ENCODE measurements around the gene EEF1AKMT1.

The EEF1AKMT1 gene

DNA sequence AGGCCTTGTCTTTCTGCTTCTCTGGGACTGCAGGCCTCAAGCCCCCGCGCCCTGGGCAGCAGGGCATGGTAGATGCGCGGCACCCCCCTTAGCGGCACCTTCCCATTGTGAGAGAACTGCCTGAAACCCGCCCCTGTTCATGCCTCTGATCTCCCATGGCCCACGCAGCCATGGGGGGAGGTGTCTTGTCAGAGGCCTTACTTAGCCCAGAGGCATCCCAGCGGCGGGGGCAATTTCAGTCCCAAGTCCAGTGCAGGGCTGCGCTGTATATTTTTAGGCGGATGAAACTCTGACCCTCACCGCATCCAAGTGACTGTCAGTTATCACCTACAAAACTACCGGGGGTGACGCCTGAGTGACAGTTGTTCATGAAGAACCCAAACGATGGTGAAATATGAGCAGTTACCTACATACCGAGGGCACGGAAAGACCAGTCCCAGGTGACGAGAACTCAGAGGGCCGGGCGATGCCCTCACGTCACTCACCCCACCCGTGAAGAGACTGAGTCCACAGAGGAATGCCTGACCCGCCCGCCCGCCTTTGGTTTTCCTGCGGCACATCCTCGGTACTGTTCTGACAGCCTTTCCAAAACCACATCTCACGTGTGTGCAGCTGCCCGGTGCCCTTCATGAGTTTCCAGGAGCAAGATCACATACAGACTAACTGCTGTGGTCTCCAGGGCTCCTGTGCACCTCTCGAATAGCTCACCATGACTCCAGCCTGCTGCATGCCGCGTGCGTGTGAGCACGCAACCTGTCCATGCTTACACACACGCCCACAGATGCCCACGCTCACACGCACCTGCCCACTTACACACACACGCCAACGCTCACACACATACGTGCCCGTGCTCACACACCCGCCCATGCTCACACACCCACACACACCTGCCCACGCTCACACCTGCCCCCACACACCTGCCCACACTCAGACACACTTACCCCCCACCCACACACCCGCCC, 55.9 kb downstream of the EEF1AKMT1 start:
- no peak for DNase-seq

DNA sequence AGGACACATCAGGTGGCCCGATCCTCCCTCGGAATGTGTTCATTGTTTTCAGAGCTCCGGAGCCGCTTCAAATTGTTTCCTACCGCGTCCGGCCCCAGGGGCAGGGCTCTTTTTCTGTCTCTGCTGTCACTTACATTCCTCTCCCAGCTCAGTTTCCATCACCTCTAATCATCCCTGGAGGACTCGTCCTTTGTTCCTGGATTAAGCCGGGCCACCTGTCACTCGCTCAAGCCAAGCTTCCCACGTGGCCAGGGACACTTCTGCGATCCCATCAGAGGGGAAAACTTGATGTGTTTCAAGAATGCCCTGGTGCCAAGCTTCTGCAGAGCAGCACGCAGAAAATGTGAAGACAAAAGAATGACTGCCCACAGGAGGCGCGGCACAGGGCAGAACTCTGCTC, 56.8 kb downstream of the EEF1AKMT1 start:
- no peak for DNase-seq

DNA sequence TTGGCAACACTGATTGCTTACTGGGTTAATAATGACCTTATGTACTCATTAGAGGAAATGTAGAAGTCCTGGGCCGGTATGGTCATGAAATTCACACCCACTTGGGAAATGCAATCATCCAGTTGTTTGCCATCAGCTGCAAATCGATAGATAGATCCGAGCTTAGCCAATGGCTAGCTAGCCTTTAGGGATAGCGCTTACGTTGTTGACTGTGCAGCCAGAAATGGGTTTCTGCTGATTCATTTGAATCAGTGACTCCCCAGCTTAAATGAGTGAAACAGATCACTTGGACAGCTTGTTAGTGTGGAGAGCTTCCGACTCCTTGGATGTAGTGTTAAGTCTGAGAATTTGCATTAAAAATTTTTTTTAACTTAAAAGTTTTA, 58.4 kb downstream of the EEF1AKMT1 start:
- DNase-seq, result no peak

DNA sequence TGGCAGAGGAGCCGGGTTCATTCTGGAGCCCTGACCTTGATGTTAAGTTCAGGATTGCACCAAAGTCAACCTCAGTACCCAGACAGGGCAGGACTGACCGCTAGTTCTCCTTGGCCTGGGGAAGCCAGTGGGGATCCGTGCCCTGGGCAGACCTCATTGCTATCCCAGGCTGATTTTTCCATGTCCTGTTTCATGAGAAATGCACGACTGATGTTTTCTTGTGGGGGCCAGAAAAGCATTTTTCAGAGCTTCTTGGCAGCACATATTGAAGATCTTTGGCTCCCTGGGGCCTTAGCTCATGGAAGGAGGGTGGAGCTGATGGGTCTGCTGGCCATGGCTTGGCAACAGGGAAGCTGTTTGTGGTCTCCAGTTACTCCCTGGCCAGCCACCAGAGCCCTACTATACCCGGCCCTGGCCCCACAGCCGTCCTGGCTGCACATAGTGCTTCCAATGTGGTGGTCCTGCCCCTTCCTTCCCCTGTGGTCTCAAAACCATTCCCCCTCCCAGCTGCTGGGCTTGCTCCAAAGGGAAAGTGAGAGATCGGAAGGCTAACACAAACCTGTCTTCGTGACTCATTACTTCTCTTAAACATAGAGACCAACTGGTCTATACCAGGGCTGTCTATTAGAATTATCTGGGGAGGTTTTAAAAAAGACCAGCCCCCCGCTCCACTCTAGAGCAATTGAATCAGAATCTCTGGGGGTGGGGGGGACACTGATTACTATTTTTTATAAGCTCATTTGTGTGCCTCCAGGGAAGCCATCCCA, 59.0 kb downstream of the EEF1AKMT1 start:
- DNase-seq, result no peak

DNA sequence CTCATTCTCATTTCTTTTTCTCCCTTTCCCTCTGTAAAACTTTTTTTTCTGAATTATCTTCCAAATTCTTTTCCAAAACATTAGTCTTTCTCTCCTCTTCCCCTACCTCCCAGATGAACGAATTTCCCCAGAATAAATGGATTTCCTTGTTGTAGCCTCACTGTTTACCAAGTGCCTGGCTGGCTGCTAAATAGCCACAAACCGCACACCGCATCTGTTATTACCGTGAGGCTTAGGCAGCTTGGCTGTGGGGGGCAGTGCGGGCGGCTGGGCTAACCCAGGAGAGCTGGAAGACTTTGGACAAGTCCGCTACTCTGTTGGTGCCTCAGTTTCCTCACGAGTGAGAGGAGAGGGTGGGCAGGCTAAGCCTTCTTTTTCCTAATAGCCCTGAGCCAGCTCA, 59.6 kb downstream of the EEF1AKMT1 start:
- DNase-seq, result no peak

DNA sequence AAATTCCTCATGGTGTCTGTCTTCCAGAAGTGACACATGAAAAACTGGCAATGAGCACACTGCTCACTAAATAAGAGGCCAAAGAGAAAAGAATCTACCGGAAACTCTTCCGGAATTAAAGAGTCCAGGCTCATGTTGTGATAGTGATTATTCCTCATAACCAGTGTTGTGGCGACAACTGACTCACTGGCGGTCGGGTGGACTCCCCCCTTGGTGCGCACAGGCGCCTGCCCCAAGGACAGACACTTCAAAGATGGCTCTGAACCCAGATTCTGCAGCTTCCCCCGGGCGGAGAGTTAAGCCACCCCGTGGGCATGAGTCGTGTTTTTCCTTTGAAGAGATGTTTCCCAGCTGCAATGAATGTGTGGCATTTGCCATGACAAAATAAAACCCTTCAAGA, 60.0 kb downstream of the EEF1AKMT1 start:
- no peak for DNase-seq

DNA sequence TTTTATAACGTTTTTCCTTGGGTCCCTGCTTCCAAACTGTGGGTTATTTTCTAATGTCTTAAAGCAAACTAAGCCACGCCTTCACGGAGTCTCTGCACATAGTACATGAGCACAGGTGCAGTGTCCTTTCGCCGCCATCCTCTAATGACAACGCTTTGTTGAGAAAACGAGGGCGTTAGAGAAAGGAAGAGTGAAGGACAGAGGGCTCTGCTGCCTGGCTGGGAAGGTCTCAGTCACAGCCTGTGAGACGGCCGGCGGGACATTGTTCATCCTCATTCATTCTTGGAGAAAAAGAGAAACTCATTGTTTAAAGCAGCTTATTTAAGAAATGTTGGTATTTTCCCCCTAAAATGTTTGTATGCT, 60.8 kb downstream of the EEF1AKMT1 start:
- no peak for DNase-seq

DNA sequence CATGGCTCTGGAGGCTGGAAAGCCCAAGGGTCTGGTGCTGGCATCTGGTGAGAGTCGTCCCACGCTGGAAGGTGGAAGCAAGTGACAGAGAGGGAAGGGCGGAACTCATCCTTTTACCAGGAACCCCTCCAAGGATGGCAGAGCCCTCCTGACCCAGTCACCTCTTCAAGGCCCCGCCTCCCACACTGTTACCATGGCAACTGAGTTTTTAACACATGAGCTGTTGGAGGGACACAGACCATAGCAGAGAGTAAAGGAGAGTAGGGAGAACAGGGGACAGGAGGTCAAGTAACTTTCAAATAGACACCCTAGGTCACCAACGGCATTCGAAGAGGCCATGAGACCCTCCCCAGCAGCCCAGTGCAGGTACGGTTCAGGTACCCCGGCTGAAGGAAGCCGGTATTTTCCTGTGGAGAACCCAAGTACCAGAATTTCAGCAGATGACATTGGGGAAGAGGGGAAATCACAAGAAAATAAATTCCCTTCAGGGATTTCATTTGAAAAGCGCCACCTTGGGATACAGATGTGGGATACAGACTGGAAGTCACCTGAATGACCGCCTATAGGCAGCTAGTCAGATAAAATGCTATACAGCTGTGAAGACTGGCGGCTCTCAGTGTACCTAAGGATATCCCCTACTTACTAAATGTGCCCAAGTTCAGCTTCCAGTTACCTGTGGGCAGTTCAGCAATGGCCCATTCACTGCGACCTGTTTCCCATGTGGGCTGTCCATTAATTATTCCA, 62.3 kb downstream of the EEF1AKMT1 start:
- no peak for DNase-seq

DNA sequence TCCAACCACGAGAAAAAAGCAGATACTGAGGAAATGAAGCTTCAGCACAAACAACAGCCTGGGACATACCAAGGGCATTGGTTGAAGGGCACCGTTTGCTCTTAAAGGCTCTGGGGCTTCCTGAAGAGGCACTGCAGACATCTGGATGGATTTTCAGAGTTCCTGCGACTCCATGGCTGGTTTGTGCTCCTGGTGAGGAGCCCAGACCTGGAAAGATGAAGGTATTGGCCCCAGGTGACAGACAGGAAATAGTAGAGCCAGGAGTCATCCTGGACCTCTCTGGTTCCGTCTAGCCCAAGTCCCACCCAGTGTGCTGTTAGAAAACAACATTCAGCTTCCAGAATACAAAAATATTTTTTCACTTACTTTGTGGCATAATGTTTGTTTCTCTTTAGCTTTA, 64.0 kb downstream of the EEF1AKMT1 start:
- no peak for DNase-seq

DNA sequence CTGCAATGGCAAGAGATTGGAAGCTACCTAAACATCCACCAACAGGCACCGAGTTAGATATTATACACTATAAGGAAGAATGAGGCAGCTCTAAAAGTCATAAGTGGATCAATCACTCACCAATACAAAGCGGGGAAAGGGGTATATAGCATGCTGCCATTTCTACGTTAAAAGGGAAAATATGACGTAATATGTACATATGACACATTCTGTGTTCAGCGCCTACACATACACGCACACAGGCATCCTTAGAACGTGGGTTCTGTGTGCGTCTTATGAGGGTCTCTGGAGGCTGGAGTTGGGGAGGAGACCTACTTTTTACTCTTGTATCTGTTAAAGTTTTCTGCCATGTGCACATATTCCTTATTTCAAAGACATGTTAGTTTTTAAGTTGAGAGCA, 64.4 kb downstream of the EEF1AKMT1 start:
- no peak for DNase-seq

DNA sequence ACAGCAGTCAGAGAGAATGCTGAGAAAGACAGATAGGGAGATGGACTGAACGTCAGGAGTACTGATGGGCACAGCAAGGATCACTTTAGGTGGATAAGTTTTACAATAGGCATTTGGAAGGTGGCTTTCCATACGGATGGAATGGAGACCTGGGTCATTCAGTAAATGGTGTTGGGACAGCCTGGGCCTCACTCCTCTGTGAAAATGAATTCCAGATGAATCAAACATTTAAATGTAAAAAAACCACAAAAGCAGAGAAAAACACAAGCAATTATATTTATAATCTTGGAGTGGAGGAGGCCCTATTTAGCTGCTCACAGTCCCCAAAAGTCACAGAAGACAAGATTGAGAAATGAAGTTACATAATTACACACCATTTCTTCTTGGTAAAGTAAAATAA, 65.5 kb downstream of the EEF1AKMT1 start:
- no peak for DNase-seq

DNA sequence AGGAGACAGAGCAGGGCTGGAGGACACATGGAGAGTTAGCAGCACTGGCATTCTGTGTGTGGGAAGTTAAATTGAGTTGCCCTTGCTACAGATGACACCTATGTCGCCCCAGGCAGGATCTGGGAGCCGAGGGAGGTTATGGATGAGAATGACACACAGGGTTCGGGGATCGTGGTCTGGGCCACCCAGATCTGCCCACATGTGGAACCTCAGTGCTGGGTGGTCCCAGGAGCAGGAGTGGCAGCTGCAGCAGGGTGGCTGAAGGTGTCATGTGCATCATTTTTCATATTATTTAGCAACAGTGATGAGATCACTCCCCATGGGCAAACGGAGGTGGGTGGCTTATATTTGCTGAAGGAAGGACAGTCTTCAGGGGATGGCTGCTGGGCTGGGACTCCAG, 67.1 kb downstream of the EEF1AKMT1 start:
- DNase-seq, result no peak

DNA sequence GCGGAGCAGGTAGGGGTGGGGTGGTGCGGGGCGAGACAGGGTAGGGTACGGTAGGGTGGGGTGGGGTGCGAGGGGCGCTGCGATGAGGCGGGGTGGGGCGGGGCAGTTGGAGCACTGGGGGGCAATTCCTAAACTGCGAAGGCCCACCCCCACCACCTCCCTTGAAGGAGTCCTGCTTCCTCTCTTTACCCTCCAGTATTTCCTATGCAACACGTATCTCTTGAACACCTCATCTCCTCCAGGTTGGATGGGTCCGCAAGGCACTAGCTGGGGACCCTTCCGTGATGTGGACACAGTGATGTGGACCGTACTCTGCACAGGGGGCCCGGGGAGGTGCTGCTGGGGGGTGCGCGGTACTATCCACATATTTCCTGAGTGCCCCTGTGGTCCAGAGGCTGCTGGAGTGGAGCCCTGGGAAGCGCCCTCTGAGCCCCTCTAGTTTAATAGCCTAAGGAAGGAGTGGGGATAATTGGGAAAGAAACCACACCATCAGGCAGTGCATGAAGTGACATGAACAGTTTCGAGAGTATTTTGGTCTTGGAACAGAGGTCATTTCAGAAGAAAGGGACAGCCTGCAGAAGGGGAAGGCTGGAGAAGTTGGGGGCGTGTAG, 69.2 kb downstream of the EEF1AKMT1 start:
- no peak for DNase-seq

DNA sequence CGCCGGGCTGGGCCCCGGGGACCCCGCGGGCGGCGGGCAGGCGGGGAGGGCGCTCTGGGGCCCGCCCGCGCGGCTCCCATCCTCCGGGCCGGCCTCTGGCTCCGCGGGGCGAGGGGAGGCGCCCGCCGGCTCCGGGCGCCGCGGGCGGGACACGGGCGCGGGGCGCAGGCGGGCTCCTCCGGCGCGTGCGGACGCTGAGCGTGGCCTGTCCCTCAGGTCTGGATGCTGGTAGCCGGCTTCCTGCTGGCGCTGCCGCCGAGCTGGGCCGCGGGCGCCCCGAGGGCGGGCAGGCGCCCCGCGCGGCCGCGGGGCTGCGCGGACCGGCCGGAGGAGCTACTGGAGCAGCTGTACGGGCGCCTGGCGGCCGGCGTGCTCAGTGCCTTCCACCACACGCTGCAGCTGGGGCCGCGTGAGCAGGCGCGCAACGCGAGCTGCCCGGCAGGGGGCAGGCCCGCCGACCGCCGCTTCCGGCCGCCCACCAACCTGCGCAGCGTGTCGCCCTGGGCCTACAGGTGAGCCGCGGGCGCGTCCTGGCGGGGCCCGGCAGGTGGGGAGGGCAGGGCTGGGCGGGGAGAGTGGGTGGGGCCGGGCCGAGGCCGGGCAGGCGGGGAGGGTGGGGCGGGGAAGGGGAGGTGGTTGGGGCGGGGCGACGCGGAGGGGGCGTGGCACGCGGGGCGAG, 69.8 kb downstream of the EEF1AKMT1 start:
- DNase-seq, result peak; percentile 71

DNA sequence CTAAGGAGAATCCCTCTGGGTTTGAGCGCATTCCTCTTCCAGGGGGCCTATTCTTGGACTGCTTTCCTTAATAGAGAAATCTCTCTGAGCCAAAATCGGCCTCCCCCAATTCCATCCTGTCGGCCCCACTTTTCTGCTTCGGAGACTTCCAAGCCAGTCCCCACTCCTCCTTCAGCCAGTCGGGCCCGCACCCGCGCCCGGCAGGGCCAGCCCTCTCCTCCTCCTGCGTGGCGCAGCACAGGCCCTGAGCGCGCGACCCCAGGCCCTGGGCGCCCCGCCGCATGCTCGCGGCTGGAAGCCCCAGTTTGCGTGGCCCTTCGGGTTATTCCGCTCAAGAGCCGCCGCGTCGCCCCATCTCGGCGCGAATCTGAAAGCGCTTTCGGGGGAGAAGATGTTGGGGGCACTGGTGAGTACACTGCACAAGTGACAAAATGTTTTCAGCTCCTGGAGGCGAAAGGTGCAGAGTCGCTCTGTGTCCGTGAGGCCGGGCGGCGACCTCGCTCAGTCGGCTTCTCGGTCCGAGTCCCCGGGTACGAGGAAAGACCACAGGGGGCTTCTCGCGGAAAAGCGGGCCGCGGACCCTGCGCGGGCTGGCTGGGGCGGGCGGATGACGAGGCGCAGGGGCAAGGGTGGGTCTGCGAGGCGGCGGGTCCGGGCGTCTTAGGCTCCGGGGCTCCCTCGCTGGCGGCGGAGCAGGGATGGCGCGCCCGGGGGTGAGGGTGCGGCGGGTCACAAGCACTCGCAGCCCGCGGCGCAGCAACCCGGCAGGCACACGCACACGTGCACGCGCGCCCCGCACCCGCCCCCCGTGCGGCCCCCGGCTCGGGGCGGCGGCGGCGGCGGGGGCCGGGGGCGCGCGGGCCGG, 70.6 kb downstream of the EEF1AKMT1 start, which contains the start of gene IL17D:
Gene IL17D, plus strand, starts transcription at position 785 of the 865 bp plus-strand sequence. CDS start 303 bp downstream, outside the sequence.
- peak; percentile 26 for DNase-seq

DNA sequence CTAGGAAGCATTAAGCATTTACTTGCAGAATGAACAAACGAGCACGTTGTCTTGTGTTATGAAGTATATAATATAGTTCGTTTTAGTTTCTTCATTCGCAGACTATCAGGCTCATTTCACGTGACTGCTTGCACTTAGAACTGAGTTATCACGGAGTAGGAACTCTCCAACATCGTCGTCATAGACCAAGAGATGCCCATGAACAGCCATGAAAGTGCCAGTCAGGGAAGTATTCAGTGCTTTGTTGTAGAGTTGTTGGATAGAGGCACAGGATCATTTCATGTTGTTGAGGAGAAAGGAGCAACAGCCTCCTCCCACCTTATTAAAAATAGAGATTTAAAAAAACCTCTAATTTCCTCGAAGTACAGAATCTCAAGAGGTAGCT, 71.2 kb downstream of the EEF1AKMT1 start:
- no peak for DNase-seq

DNA sequence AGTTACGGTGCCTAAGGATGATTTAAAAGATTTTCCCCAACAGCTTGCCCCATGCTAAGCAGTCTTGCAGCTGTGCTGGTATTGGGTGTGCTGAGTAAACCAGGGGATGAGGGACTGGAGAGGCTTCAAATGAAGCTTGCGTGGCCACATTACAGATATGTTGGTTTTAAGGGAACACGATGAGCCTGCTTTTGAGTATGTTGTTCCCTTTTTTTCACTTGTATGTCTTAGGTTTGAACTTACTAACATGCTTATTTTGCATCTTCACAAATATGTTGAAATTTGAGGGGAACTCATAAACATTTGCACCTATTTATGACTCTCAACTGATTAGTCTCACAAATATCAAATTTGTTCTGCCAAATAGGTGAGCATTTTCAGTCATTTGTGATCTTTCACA, 72.3 kb downstream of the EEF1AKMT1 start:
- DNase-seq, result no peak

DNA sequence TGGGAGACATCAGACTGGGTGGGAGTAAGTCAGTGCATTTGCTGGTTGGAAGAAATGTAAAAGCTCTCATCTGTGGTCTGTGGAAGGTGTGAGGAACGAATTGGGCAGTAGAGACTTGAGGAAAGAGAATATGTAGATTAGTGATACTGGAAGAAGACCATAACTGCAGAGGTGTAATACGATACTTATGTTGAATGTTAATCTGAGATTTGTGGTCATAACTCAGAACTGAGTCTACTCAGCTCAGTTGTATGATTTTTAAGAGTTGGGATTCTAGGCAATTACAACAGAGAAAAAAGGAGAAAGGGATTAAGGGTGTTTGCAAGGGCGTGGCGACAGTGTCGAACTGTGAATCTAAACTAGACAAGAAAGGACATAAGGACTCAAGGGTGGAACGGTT, 73.5 kb downstream of the EEF1AKMT1 start:
- DNase-seq, result no peak

DNA sequence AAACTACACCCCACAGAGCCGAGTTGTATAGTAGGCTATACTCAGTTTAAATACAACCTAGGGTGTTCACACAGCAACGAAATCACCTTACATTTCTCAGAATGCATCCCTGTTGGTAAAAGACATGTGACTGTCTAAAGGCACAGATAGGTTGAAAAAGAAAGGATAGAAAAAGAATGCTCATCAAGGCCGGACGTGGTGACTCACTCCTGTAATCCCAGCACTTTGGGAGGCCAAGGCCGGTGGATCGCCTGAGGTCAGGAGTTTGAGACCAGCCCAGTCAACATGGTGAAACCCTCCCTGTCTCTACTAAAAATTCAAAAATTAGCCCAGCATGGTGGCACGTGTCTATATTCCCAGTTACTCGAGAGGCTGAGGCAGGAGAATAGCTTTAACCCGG, 74.0 kb downstream of the EEF1AKMT1 start:
- DNase-seq, result no peak

DNA sequence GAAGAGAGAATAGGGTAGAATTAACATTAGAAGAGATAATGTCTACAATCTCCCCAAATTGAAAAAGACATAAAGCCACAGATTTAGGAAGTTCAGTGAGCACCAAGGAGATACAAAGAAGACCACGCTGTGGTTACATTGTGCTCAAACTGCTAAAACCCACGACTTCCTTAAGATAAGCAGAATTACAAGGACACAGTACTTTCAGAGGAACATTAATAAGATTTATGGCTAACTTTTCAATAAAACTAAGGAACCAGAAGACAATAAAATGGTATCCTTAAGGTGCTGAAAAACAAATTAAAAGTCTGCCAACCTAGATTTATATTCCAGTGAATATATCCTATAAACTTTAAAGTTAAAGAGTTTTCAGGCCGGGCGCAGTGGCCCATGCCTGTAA, 77.7 kb downstream of the EEF1AKMT1 start:
- DNase-seq, result no peak

DNA sequence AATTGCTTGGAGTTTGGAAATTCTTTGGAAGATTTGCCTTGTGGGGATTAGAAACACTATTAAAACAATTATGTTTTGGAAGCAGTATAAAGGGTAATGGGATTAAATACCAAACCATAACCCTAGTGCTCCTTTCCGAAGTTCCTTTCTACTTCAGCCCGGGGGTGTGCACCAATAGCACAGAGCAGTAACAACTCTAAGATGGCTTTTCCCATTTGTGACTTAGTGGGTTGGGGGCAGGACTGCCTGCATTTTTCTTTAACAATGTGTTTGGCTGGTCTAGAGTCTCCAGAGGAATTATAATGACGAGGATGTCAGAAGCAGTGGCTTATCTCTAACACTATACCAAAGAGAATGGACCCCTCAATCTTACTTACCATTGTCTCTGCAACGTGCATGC, 82.1 kb downstream of the EEF1AKMT1 start:
- DNase-seq, result no peak

All from stimulated activated CD4-positive, alpha-beta T cell treated with anti-CD3 and anti-CD28 coated beads, Interleukin-4, amount 100 ng/mL, for 24 hours (primary cell).